SK-N-SH (cell line): Measurements from ENCODE around the gene MGST2. TPM values are rescaled to one million over a fixed set of nuclear protein-coding genes. Genes with fewer than 3 reads are reported as not detected.

Source experiments
- CTCF ChIA-PET: fragments of 300-600, 350-600 bp; formaldehyde crosslinking; extraction: SDS; loops from one replicate; lab custom pipeline; 2021; lab: Yijun Ruan, JAX
- POLR2A ChIA-PET: fragments of 350-600 bp; sonication (Branson Sonifier 250); formaldehyde crosslinking; extraction: SDS; loops from one replicate; lab custom pipeline; 2020; ENCODE audit warnings: antibody characterized with exemption, inconsistent platforms; lab: Yijun Ruan, JAX
- DNase-seq: peaks from one replicate; pipeline ENCODE4 v3.0.0; 2012
- H2AFZ ChIP-seq: fragments of 200-600 bp; sonication (generic); 2 replicates; pipeline ENCODE4 v1.8.1; 2016; ENCODE audit warnings: antibody characterized with exemption, mild to moderate bottlenecking, low read depth
- H3F3A ChIP-seq: fragments of 200-600 bp; sonication (generic); replicated peaks from 2 replicates; pipeline ENCODE3; 2016; ENCODE audit warnings: antibody characterized with exemption, mild to moderate bottlenecking; ENCODE audit not compliant: insufficient read depth
- H3K27ac ChIP-seq, 2 experiments: fragments of 200-500 bp in 1 of 2; fragments of 200-600 bp in 1 of 2; sonication (Bioruptor generic) in 1 of 2; sonication (generic), shearing (Covaris generic) in 1 of 2; 2 replicates each; pipeline versions ENCODE4 v1.5.1 to v1.6.1; 2014 to 2016; ENCODE audit warnings: low read depth in 2 of 2, inconsistent platforms in 1 of 2, low read length in 1 of 2, mild to moderate bottlenecking in 1 of 2, mixed read lengths in 1 of 2
- H3K27me3 ChIP-seq: fragments of 200-600 bp; sonication (generic), shearing (Covaris generic); 2 replicates; pipeline ENCODE4 v1.6.1; 2016; ENCODE audit warnings: mixed run types; ENCODE audit not compliant: insufficient read depth
- H3K36me3 ChIP-seq, 2 experiments: fragments of 200-500 bp in 1 of 2; fragments of 200-600 bp in 1 of 2; sonication (Bioruptor generic) in 1 of 2; sonication (generic) in 1 of 2; replicated peaks in 1 of 2; 2 replicates each; pipeline versions ENCODE3 to v1.5.1; 2014 to 2016; ENCODE audit warnings: low read length in 1 of 2, mild to moderate bottlenecking in 1 of 2; ENCODE audit not compliant: insufficient read depth in 2 of 2, control insufficient read depth in 1 of 2
- H3K4me1 ChIP-seq, 2 experiments: fragments of 200-500 bp in 1 of 2; fragments of 200-600 bp in 1 of 2; sonication (Bioruptor generic) in 1 of 2; sonication (generic), shearing (Covaris generic) in 1 of 2; 2 replicates each; pipeline versions ENCODE4 v1.5.1 to v1.6.1; 2014 to 2016; ENCODE audit warnings: low read depth in 1 of 2, low read length in 1 of 2, mixed run types in 1 of 2; ENCODE audit not compliant: insufficient read depth in 2 of 2, control insufficient read depth in 1 of 2
- H3K4me2 ChIP-seq: fragments of 200-600 bp; sonication (generic), shearing (Covaris generic); 2 replicates; pipeline ENCODE4 v1.6.1; 2017; ENCODE audit warnings: mixed run types
- H3K4me3 ChIP-seq, 2 experiments: fragments of 200-500 bp in 1 of 2; fragments of 200-600 bp in 1 of 2; sonication (Bioruptor generic) in 1 of 2; sonication (generic), shearing (Covaris generic) in 1 of 2; 2 replicates each; pipeline versions ENCODE4 v1.5.1 to v1.8.1; 2014 to 2016; ENCODE audit warnings: low read depth in 2 of 2, inconsistent platforms in 1 of 2, low read length in 1 of 2, mild to moderate bottlenecking in 1 of 2, mixed read lengths in 1 of 2, moderate library complexity in 1 of 2
- H3K79me2 ChIP-seq: fragments of 200-600 bp; sonication (generic); 2 replicates; pipeline ENCODE4 v1.8.1; 2017; ENCODE audit warnings: mild to moderate bottlenecking; ENCODE audit not compliant: insufficient read depth
- H3K9ac ChIP-seq: fragments of 200-600 bp; sonication (generic); 2 replicates; pipeline ENCODE4 v1.6.1; 2017; ENCODE audit warnings: mixed run types
- H3K9me2 ChIP-seq: fragments of 200-600 bp; sonication (generic); 2 replicates; pipeline ENCODE4 v1.6.1; 2017; ENCODE audit warnings: mixed run types
- H3K9me3 ChIP-seq: fragments of 200-600 bp; sonication (generic); 2 replicates; pipeline ENCODE4 v1.6.1; 2017; ENCODE audit warnings: mixed run types, mild to moderate bottlenecking, moderate library complexity
- H4K20me1 ChIP-seq: fragments of 200-600 bp; sonication (generic); 2 replicates; pipeline ENCODE4 v1.6.1; 2017; ENCODE audit warnings: mild to moderate bottlenecking, mixed run types; ENCODE audit not compliant: insufficient read depth
- CHD2 ChIP-seq: fragments of 150-350 bp; IDR thresholded peaks from 2 replicates; pipeline ENCODE4 v1.6.1; 2018; ENCODE audit warnings: low read length; ENCODE audit not compliant: partially characterized antibody
- ELF1 ChIP-seq: IDR thresholded peaks from 2 replicates; pipeline ENCODE4 v1.4.0; 2012
- EP300 ChIP-seq, 2 experiments: IDR thresholded peaks; 2 replicates each; pipeline versions ENCODE4 v1.4.0 to v1.6.1; 2012; ENCODE audit warnings: borderline replicate concordance in 1 of 2, low read depth in 1 of 2, low read length in 1 of 2
- EZH2phosphoT487 ChIP-seq: fragments of 200-600 bp; sonication (generic); IDR thresholded peaks from 2 replicates; pipeline ENCODE4 v1.6.1; 2017; ENCODE audit warnings: low read depth, mixed run types, mild to moderate bottlenecking, antibody characterized with exemption, moderate library complexity, borderline replicate concordance
- FOSL2 ChIP-seq: IDR thresholded peaks from 2 replicates; pipeline ENCODE4 v1.4.0; 2012; ENCODE audit warnings: low read depth, mild to moderate bottlenecking, moderate library complexity, borderline replicate concordance
- FOXM1 ChIP-seq: IDR thresholded peaks from 2 replicates; pipeline ENCODE4 v1.4.0; 2012; ENCODE audit warnings: low read depth, mild to moderate bottlenecking
- GABPA ChIP-seq: IDR thresholded peaks from 2 replicates; pipeline ENCODE4 v1.4.0; 2012; ENCODE audit warnings: low read depth, mild to moderate bottlenecking
- GATA2 ChIP-seq: sonication (generic); formaldehyde crosslinking; IDR thresholded peaks from 2 replicates; pipeline ENCODE4 v1.5.0; 2020; ENCODE audit warnings: mild to moderate bottlenecking, missing genetic modification reagents
- JUND ChIP-seq: IDR thresholded peaks from 2 replicates; pipeline ENCODE4 v1.4.0; 2012
- MEF2A ChIP-seq: IDR thresholded peaks from 2 replicates; pipeline ENCODE4 v1.4.0; 2012; ENCODE audit warnings: low read depth, borderline replicate concordance
- PBX3 ChIP-seq: IDR thresholded peaks from 2 replicates; pipeline ENCODE4; 2012
- RAD21 ChIP-seq: IDR thresholded peaks from 2 replicates; pipeline ENCODE4 v1.6.1; 2012; ENCODE audit warnings: mild to moderate bottlenecking, low read length
- RCOR1 ChIP-seq: fragments of 150-350 bp; IDR thresholded peaks from 2 replicates; pipeline ENCODE4 v1.6.1; 2017; ENCODE audit warnings: antibody characterized with exemption, low read length
- RFX5 ChIP-seq: IDR thresholded peaks from 2 replicates; pipeline ENCODE4 v1.6.1; 2012; ENCODE audit warnings: mild to moderate bottlenecking, improper control_type of control experiment, low read length
- RXRA ChIP-seq: IDR thresholded peaks from 2 replicates; pipeline ENCODE4 v1.4.0; 2012; ENCODE audit warnings: low read depth, mild to moderate bottlenecking, borderline replicate concordance
- SMC3 ChIP-seq: IDR thresholded peaks from 2 replicates; pipeline ENCODE4 v1.6.1; 2012; ENCODE audit warnings: low read depth, low read length, improper control_type of control experiment
- USF1 ChIP-seq: IDR thresholded peaks from 2 replicates; pipeline ENCODE4 v1.4.0; 2012; ENCODE audit warnings: low read depth, borderline replicate concordance
- YY1 ChIP-seq: IDR thresholded peaks from 2 replicates; pipeline ENCODE4 v1.4.0; 2012; ENCODE audit warnings: low read depth, mild to moderate bottlenecking
- ZBTB33 ChIP-seq: IDR thresholded peaks from 2 replicates; pipeline ENCODE4 v1.4.0; 2012; ENCODE audit warnings: low read depth, borderline replicate concordance
- WGBS: methylation state at CpG from one replicate; pipeline ENCODE4 v1.1.6; 2017; ENCODE audit warnings: low lambda C conversion rate; 5-methylcytosine and 5-hydroxymethylcytosine counted together
- polyA plus RNA-seq, 3 experiments: library from polyadenylated mRNA; depleted of rRNA; stranded (reverse); fragments of >200 nt; gene quantifications; 2 replicates each; pipeline ENCODE4 v1.2.3, GENCODE V29; 2012
- TF ChIP-seq, protein P1 (sequence below): fragments of 150-350 bp; IDR thresholded peaks from 2 replicates; pipeline ENCODE4 v1.6.1; 2017; ENCODE audit warnings: antibody characterized with exemption, low read length, low read depth, borderline replicate concordance
- TF ChIP-seq, protein P2 (sequence below): fragments of 150-350 bp; IDR thresholded peaks from 2 replicates; pipeline ENCODE4 v1.6.1; 2016; ENCODE audit warnings: mild to moderate bottlenecking, low read depth, low read length

Gene MGST2
- polyA plus RNA-seq, 1 of the 3 experiments (the other 2 are of a cell fraction), result 26.5 TPM

DNA sequence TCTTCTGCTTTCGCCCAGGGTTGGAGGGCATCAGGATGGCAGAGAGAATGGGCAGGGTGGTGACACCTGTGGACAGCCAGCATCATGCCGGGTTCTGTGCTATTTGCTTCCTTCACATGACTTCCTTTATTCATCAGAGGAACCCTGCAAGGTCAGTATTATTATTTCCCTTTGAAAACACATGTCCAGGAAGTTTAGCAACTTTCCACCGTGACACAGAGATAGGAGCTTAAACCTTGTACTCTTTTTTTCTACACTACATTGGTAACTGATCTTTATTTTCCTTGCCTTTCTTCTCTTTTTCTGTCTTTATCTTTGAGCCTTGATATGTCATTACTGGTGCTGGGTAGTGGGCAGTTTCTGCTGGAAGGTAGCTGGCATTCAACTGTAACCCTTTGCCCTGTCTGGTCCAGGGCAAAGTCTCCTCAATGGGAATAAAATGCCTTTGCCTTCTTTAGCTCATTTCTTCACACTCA is 5.0 kb upstream of the MGST2 start (continued):
- TF ChIP-seq ZBTB33 (no peak), EZH2phosphoT487 (no peak), USF1 (no peak), CHD2 (no peak), GABPA (no peak), RFX5 (no peak), GATA2 (no peak)

GRCh38 chr4:139663561-139664138 is 2.0 kb upstream of the MGST2 start:
- H3K27ac ChIP-seq, result no peak overlapping the region
- H3K4me3 ChIP-seq, result no peak overlapping the region
- no peaks in the 10 kb centered on the region for H3K27me3 ChIP-seq
- WGBS, result 75% methylated on average over 1 of the region's 1 CpG
- CTCF ChIA-PET, result interaction anchor here (0.7 to 7.0 kb wide), 2 partner anchors 10 to 946 kb away, joined by 4 to 77 read pairs; no protein-coding TSS in a partner anchor
- no peak overlapping the region for H3K9ac ChIP-seq
- TF ChIP-seq JUND (no peak), EP300 (IDR thresholded peaks at IDR 0.05; ENCODE audit: borderline replicate concordance in 1 of 2, low read depth in 1 of 2, low read length in 1 of 2) (no peak), FOSL2 (no peak), RCOR1 (no peak), RAD21 (no peak), RFX5 (no peak), YY1 (no peak), PBX3 (no peak), CHD2 (no peak), RXRA (no peak), FOXM1 (no peak), ELF1 (no peak), MEF2A (no peak), EZH2phosphoT487 (no peak), SMC3 (no peak)
- TF ChIP-seq, protein P1, sequence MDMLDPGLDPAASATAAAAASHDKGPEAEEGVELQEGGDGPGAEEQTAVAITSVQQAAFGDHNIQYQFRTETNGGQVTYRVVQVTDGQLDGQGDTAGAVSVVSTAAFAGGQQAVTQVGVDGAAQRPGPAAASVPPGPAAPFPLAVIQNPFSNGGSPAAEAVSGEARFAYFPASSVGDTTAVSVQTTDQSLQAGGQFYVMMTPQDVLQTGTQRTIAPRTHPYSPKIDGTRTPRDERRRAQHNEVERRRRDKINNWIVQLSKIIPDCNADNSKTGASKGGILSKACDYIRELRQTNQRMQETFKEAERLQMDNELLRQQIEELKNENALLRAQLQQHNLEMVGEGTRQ, result no peak
- TF ChIP-seq, protein P2, sequence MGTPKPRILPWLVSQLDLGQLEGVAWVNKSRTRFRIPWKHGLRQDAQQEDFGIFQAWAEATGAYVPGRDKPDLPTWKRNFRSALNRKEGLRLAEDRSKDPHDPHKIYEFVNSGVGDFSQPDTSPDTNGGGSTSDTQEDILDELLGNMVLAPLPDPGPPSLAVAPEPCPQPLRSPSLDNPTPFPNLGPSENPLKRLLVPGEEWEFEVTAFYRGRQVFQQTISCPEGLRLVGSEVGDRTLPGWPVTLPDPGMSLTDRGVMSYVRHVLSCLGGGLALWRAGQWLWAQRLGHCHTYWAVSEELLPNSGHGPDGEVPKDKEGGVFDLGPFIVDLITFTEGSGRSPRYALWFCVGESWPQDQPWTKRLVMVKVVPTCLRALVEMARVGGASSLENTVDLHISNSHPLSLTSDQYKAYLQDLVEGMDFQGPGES, result no peak
- no peaks in the 10 kb centered on the region for H3K9me2 ChIP-seq
- H2AFZ ChIP-seq, result no peak overlapping the region
- no peaks in the 10 kb centered on the region for H3K9me3 ChIP-seq
- POLR2A ChIA-PET, result no interaction called here
- H3F3A ChIP-seq, result no peaks in the 10 kb centered on the region
- no peaks in the 10 kb centered on the region for H3K36me3 ChIP-seq
- no peak overlapping the region for H3K4me2 ChIP-seq
- H4K20me1 ChIP-seq, result no peaks in the 10 kb centered on the region
- H3K79me2 ChIP-seq, result no peaks in the 10 kb centered on the region
- no peak for DNase-seq
- H3K4me1 ChIP-seq, result peaks cover 6 to 14% of the 10 kb centered on the region in 2 experiments; a peak in 2 of 4 replicates
